ENCODE results near the gene HECTD4. TPM values are rescaled to one million over a fixed set of nuclear protein-coding genes. Genes with fewer than 3 reads are reported as not detected.

The HECTD4 gene
- total and polyA plus RNA-seq, 2 of the 4 experiments (the other 2 are of a cell fraction) = 12.9 to 13.0 TPM

GRCh38 chr12:112349431-112349830 is 32.8 kb downstream of the HECTD4 start:
- no peaks in the 10 kb centered on the region for H3K27me3 ChIP-seq (ENCODE audit: control insufficient read depth, insufficient read depth, low read length)
- peaks cover 3% of the 10 kb centered on the region; the same call in 1 of the 2 replicates for H3K4me1 ChIP-seq (ENCODE audit: control insufficient read depth, insufficient read depth, low read length)
- DNase-seq (peak; percentile 41), ATAC-seq (ENCODE audit: low read depth) (no peak)
- H2BK120ac ChIP-seq (ENCODE audit: low read depth, low read length) = no peak overlapping the region
- in situ Hi-C loops (cut with MboI; ENCODE audit: low sequenced_read_pairs) (no loop called here), dilution Hi-C loops (cut with HindIII; ENCODE audit: low sequenced_read_pairs, unreplicated experiment) (no loop called here), intact Hi-C loops (cut with micrococcal nuclease) (no loop called here)
- H3K4ac ChIP-seq (ENCODE audit: low read depth, low read length) = no peak overlapping the region
- no peak overlapping the region for H3K4me2 ChIP-seq (ENCODE audit: low read depth, low read length)
- H4K20me1 ChIP-seq (ENCODE audit: insufficient read depth, low read length) = peaks cover 40% of the 10 kb centered on the region
- no peak overlapping the region for H3K18ac ChIP-seq (ENCODE audit: low read depth, low read length)
- no CpG with 5 or more reads among the region's 2 CpGs for WGBS, 2 experiments (ENCODE audit: extremely low coverage in 2 of 2, insufficient read length in 1 of 2)
- TF ChIP-seq RCOR1 (IDR thresholded peaks at IDR 0.05; ENCODE audit: insufficient replicate concordance, low read length) (no peak), CEBPB (IDR thresholded peaks at IDR 0.05; ENCODE audit: low read depth, low read length) (no peak), MAZ (IDR thresholded peaks at IDR 0.05; ENCODE audit: borderline replicate concordance, low read depth, low read length) (no peak), RAD21 (IDR thresholded peaks at IDR 0.05; ENCODE audit: low read length) (no peak), FOS (IDR thresholded peaks at IDR 0.05; ENCODE audit: low read depth, low read length) (no peak), CHD1 (IDR thresholded peaks at IDR 0.05; ENCODE audit: low read depth, low read length) (no peak), RFX5 (IDR thresholded peaks at IDR 0.05; ENCODE audit: low read depth, low read length) (no peak), CTCF (conservative IDR thresholded peaks at IDR 0.05; ENCODE audit: low read depth, low read length) (no peak), NFE2L2 (IDR thresholded peaks at IDR 0.05; ENCODE audit: low read depth, low read length) (no peak), MAFK (IDR thresholded peaks at IDR 0.05; ENCODE audit: low read depth, low read length) (no peak), ELK1 (IDR thresholded peaks at IDR 0.05; ENCODE audit: borderline replicate concordance, low read depth, low read length) (no peak), BHLHE40 (IDR thresholded peaks at IDR 0.05; ENCODE audit: low read depth, low read length) (no peak), POLR2A (IDR thresholded peaks at IDR 0.05; ENCODE audit: low read depth, low read length) (no peak), SMC3 (IDR thresholded peaks at IDR 0.05; ENCODE audit: low read depth, low read length) (no peak), USF2 (IDR thresholded peaks at IDR 0.05; ENCODE audit: low read depth, low read length) (no peak)
- CTCF ChIA-PET = no interaction called here
- H2BK15ac ChIP-seq (ENCODE audit: low read depth, low read length) = no peak overlapping the region
- H4K5ac ChIP-seq (ENCODE audit: low read depth, low read length) = no peak overlapping the region
- no peak overlapping the region for H3K23ac ChIP-seq (ENCODE audit: low read depth, low read length)
- H3K4me3 ChIP-seq (ENCODE audit: insufficient read depth, low read depth, low read length) = no peak overlapping the region
- BruUV-seq (replicated peaks) = no TSS peak
- POLR2A ChIA-PET (ENCODE audit: unreplicated experiment) = no interaction called here
- H2AK5ac ChIP-seq (ENCODE audit: low read depth, low read length) = no peak overlapping the region
- H4K8ac ChIP-seq (ENCODE audit: low read depth in 2 of 2, low read length in 2 of 2) = no peak overlapping the region
- no peak overlapping the region for H2AFZ ChIP-seq (replicated peaks; ENCODE audit: low read length, poor library complexity)
- no peak overlapping the region for H2AK9ac ChIP-seq (replicated peaks; ENCODE audit: low read depth, low read length, poor library complexity)
- H3K79me1 ChIP-seq (ENCODE audit: low read depth in 1 of 2, low read length in 2 of 2) = peaks cover 43 to 73% of the 10 kb centered on the region in 2 experiments
- H3K56ac ChIP-seq (ENCODE audit: extremely low read depth, insufficient read depth, low read length) = no peak overlapping the region
- no peak overlapping the region for H2BK5ac ChIP-seq (ENCODE audit: low read depth, low read length, poor library complexity, severe bottlenecking)
- no peak overlapping the region for H3K14ac ChIP-seq (replicated peaks; ENCODE audit: low read depth, low read length)
- H3K9me3 ChIP-seq (ENCODE audit: control insufficient read depth, insufficient read depth, low read length) = no peaks in the 10 kb centered on the region
- H2BK20ac ChIP-seq (ENCODE audit: low read depth, low read length) = no peak overlapping the region
- H3K9ac ChIP-seq (ENCODE audit: low read depth, low read length) = no peak overlapping the region
- no peak overlapping the region for H4K91ac ChIP-seq (ENCODE audit: insufficient read depth, low read depth, low read length)
- H3K36me3 ChIP-seq (ENCODE audit: control insufficient read depth, insufficient read depth, low read length) = no peaks in the 10 kb centered on the region
- H3K9me1 ChIP-seq (ENCODE audit: insufficient read depth, low read length) = peaks cover 5% of the 10 kb centered on the region; the same call in 1 of the 2 replicates
- no peak overlapping the region for H3K27ac ChIP-seq (ENCODE audit: insufficient read depth, low read length)

Measured in IMR-90 (cell line).